Activated CD4-positive, CD25-positive, alpha-beta regulatory T cell treated with anti-CD3 and anti-CD28 coated beads, Interleukin-2, amount 50 U/mL, for 24 hours (primary cell): ENCODE data around the gene MIF.
"Not testable (repeated sequence)": the region's sequence is repeated elsewhere in the genome, so short reads cannot be mapped to it uniquely, and the experiment has no call there.

Experiments
- ATAC-seq, 2 donors: fragments of 150-1000 bp; cut with Tn5 transposase; one replicate each; pipeline ENCODE4 v1.10.0; 2021; ENCODE audit warnings: mild to moderate bottlenecking in 1 of 2, moderate library complexity in 1 of 2

Gene MIF

GRCh38 chr22:23893945-23894709, at the start of gene MIF:
MIF (plus strand) TSS chr22:23894383; CDS start chr22:23894475, 92 bp downstream.
- ATAC-seq: peak; percentile 85 to 86

DNA sequence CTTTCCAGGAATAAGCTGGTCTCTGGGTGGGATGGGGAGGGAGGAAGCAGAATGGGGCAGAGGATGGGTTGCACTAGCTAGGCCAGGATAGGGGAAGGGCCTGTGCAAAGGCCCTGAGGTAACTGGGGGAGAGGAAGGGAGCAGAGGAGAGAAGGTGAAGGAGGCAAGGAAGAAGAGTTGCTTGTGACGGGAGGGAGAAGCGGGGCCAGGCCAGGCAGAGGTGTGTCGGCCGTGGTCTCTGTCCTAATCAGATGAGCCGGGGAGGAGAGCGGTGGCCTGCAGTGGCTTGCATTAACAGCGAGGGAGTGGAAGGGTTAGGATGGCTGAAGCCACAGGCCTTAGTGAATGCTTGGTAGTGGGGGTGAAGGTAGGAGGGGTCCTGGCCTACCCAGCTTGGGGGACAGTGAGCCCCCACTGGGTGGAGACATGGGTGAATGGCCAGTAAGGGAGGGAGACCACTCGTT, 49.4 kb upstream of the MIF start:
- no peak for ATAC-seq

DNA sequence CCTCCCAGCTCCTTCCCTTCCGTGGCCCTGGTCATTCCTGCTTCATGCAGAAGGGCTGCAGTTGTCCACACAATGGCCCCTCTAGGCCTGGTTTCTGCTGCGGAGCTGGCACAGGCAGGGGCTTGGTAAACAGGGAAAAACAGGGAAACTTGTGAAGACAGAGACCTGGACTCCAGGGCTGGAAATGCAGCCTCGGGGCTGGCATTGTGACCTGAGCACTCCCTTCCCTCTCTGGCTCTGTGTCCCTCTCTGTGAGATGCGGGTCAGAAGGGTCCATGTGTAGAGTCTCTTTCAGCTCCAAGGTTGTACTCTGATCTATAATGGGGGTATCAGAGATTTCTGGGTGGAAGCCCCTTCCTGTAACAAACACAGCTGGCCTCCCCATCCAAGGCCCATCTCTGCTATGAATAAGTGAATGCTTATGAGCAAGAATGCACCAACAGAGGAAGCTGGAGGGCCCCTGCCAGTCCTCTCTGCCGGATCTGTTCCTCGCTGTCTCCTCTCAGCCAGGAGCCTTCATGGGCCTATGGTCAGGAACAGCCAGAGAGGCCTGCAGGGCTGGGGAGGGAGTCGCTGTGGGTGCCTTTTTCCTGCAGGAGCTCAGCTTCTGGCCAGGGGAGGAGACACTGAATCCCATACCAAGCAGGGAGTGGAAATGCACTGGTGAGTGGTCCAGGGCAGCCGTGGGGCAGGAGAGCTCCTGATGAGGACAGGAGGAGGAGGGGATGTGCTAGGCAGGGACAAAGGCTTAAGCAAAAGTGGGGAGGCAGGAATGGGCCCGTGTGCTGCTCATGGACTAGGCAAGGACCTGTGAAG, 48.7 kb upstream of the MIF start:
- ATAC-seq: no peak

- no peak for ATAC-seq
These were observed 48.1 kb upstream of the MIF start for GRCh38 chr22:23846081-23846469.

GRCh38 chr22:23847310-23847920, 46.8 kb upstream of the MIF start:
- ATAC-seq: no peak

DNA sequence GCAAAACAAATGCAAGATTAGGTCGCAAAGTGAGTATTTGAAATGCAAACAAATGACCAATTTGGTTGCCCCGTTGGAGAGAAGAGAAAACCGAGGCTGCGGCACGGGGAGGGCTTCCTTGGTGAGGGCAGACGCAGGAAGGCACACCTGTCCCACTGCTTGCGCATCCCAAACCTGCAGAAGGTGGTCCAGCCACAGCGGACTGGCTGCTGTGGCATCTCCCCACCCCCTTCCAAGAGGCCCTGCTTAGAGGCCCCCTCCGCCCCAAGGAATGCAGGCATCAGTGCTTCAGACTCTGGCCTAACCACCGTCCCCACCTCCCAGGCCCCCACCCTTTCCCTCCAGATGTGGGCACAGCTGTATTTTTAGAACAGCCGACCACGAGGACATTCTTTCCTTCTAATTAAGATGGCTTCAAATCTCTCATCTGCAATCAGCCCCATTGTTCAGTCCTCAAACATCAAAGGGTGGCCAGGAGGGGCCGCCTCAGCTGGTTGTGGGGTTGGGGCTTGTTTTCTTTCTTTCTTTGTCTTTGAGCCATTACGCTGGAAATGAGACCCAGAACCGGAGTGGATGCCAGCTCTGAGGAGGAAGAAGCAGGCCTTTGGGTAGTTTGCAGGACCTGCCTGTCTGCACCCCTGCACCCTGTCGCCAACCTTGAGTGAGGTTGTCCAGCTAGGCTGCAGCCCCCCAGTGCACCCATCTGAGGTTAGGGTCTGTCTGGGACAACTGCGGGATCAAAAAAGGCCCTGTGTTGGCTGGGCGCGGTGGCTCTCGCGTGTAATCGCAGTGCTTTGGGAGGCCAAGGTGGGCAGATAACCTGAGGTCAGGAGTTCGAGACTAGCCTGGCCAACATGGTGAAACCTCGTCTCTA, 46.0 kb upstream of the MIF start:
- no peak for ATAC-seq

- peak; percentile 85 to 91 for ATAC-seq
These were observed 44.9 kb upstream of the MIF start for GRCh38 chr22:23849009-23850006.

DNA sequence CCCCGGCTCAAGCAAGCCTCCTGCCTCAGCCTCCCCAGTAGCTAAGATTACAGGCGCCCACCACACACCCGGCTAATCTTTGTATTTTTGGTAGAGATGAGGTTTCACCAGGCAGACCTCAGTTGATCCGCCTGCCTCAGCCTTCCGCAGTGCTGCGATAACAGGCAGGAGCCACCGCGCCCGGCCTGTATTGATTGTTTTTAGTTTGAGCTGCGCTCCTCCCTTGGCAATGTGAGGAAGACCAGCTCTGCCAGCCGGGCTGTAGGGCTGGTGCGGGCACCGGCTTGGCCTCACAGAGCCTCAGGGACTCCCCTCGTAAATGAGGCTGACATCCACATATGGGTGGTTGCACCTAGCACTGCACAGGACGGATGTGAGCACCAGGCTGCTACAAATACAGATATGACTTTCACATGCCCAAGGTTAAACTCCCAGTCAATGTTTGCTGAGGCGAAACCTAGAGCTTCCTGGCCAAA, 44.0 kb upstream of the MIF start:
- ATAC-seq: no peak

- peak; percentile 28 to 29 for ATAC-seq
These were observed 37.2 kb upstream of the MIF start for GRCh38 chr22:23856721-23857605.

- ATAC-seq: peak; percentile 97
These were observed 36.3 kb upstream of the MIF start, which contains the start of gene SLC2A11 for GRCh38 chr22:23857606-23858483. SLC2A11 (plus strand) TSS chr22:23857875; CDS start chr22:23858000, 125 bp downstream.

DNA sequence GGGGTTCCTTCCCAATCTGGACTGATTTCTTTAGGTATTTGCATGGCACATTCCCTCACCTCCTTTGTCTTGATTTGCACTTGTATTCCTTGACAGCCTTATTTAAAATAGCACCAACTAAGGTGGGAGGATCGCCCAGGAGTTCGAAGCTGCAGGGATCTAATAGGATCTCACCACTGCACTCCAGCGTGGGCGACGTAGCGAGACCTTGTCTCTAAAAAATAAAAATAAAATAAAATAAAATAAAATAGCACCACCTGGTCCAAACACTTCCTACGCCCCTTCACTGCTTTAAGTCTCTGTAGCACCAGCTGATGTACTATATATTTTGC, 35.7 kb upstream of the MIF start:
- ATAC-seq: no peak

GRCh38 chr22:23859201-23859600, 35.0 kb upstream of the MIF start:
- no peak for ATAC-seq

DNA sequence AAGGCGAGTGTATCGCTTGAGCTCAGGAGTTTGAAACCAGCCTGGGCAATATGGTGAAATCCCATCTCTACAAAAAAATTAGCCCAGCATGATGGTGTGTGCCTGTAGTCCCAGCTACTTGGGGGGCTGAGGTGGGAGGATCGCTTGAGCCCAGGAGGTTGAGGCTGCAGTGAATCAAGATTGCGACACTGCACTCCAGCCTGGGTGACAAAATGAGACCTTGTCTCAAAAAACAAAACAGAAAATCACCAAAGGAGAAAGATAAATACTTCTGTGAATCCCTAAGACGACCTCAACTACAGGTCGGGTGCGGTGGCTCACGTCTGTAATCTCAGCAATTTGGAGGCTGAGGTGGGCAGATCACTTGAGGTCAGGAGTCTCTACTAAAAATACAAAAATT, 34.0 kb upstream of the MIF start:
- not testable (repeated sequence) for ATAC-seq

DNA sequence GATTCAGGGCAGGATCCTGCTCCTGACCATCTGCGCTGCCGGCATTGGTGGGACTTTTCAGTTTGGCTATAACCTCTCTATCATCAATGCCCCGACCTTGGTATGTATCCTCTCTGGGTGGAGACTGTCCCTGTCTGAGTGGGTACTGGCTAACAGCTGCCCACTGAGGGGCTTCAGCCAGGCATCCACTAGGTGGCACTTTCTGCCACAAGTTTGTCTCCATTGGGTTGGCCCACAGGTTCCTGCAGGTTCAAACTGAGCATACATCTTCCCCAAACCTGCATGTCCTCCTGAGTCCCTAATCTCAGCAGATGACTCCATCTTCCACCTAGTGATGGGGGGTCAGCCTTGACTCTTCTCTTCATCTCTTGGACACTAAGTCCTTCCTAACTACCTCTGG, 32.1 kb upstream of the MIF start:
- ATAC-seq: no peak

GRCh38 chr22:23864499-23865154, 29.6 kb upstream of the MIF start:
- ATAC-seq: not testable (repeated sequence)

DNA sequence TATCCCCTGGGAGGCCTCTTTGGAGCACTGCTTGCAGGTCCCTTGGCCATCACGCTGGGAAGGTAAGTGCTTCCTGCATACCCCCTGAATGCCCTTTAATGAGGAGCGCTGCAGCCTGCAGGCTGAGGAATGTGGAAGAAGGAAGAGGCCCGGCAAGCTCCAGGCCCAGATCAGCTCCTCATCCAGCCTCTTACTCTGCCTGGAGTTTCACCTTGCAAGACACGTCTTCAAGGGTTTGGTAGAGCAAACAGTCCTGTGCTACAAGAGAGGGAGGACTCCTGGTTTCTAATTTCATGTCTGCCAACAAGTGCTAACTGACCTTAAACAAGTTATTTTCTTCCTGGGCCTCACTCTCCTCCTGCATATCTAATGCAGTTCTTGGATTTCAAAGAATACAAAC, 25.6 kb upstream of the MIF start:
- ATAC-seq: no peak

DNA sequence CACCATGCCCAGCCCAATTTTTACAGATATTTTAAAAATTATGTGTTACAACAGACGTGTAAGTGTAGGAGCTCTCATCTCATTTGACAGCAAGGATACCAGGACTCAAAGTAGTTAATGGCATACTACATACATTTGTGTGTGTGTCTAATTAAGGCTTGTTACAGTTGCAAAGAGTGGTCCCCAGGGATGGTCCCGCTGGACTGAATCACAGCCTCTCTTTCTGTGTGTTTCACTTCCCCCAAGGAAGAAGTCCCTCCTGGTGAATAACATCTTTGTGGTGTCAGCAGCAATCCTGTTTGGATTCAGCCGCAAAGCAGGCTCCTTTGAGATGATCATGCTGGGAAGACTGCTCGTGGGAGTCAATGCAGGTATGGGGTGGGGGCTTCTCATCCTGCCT, 19.3 kb upstream of the MIF start:
- ATAC-seq: no peak

DNA sequence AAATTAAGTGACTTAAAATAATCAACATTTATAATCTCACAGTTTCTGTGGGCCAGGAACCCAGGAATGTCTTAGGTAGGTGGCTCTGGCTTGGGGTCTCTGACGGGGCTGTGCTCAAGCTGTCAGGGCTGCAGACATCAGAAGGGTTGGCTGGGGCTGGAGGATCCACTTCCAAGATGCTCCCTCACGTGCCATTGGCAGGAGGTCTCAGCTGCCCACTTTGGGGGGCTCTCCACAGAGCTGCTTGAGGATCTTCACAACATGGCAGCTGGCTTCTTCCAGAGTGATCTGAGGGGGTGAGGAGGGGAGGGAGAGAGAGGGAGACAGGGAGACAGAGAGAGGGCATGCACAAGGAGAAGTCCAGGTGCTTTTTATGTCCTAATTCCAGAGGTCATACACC, 18.4 kb upstream of the MIF start:
- no peak for ATAC-seq
